HG02798 (cell line): ENCODE measurements around the gene ABCA7.

Experiments
- ATAC-seq: cut with Tn5 transposase; IDR thresholded peaks from one replicate; pipeline ENCODE4 v1.9.1; 2021; ENCODE audit warnings: mild to moderate bottlenecking; ENCODE audit not compliant: unreplicated experiment, poor library complexity

ABCA7 gene

GRCh38 chr19:1067341-1067957, 27.5 kb downstream of the ABCA7 start:
- peak; percentile 15 for ATAC-seq

- no peak for ATAC-seq
These were observed 28.4 kb downstream of the ABCA7 start for GRCh38 chr19:1068009-1069001.

GRCh38 chr19:1069009-1069779, 29.3 kb downstream of the ABCA7 start:
- ATAC-seq = no peak

GRCh38 chr19:1070576-1070930, 30.6 kb downstream of the ABCA7 start:
- ATAC-seq = no peak

- ATAC-seq = no peak
These were observed 31.3 kb downstream of the ABCA7 start for GRCh38 chr19:1070931-1071791.

GRCh38 chr19:1072371-1073015, 32.6 kb downstream of the ABCA7 start:
- ATAC-seq = no peak

GRCh38 chr19:1073063-1073955, 33.4 kb downstream of the ABCA7 start:
- ATAC-seq = no peak

- ATAC-seq = no peak
These were observed 34.1 kb downstream of the ABCA7 start for GRCh38 chr19:1073956-1074517.

- peak; percentile 68 for ATAC-seq
These were observed 34.8 kb downstream of the ABCA7 start for GRCh38 chr19:1074544-1075283.

- no peak for ATAC-seq
These were observed 36.1 kb downstream of the ABCA7 start for GRCh38 chr19:1076046-1076386.

GRCh38 chr19:1076951-1077350, 37.0 kb downstream of the ABCA7 start:
- ATAC-seq = peak; percentile 65

GRCh38 chr19:1079566-1080111, 39.7 kb downstream of the ABCA7 start:
- ATAC-seq = no peak

GRCh38 chr19:1080360-1081161, 40.7 kb downstream of the ABCA7 start:
- ATAC-seq = no peak

- ATAC-seq = no peak
These were observed 41.6 kb downstream of the ABCA7 start for GRCh38 chr19:1081301-1082164.

GRCh38 chr19:1082165-1082927, 42.4 kb downstream of the ABCA7 start:
- no peak for ATAC-seq
